ENCODE data around the gene DUSP12.

Gene DUSP12

DNA sequence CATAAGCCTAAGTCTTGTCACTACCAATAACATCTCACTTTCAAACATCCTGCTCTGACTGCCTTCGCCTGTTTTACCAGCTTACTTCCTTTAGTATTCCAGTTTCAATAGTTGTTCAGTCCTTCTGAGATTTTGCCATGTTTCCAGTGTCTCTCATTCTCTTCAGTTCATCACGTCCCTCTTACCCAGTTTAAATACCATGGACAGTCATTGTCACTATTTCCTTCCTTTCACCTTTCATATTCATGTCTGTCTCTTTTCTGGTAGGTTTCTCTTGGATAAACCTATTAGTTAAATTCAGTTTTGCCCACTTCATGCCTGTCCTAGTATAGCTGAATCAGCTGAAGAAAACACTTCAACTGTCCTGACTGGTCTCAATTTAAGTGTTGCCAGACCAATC lies 22.4 kb downstream of the DUSP12 start:
- DNase-seq: no peak

DNA sequence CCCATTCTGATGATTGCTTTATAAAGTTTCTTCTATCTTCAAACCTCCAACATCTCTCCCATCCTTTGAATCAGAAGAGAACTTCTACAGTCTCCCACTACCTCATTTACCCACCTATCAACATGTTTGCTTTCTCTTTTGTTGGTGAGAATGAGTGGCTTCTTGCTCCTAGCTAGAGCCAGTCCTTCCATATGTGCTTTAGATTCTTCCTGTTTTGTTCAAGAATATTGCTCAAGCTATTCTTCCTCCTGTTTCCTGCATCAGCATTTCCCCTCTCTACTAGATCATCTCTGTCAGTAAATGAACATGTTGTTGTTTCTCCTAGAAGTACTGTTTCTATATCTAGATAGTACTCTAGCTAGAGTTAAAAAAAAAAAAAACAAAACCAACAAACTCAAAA lies 22.8 kb downstream of the DUSP12 start:
- DNase-seq: no peak

DNA sequence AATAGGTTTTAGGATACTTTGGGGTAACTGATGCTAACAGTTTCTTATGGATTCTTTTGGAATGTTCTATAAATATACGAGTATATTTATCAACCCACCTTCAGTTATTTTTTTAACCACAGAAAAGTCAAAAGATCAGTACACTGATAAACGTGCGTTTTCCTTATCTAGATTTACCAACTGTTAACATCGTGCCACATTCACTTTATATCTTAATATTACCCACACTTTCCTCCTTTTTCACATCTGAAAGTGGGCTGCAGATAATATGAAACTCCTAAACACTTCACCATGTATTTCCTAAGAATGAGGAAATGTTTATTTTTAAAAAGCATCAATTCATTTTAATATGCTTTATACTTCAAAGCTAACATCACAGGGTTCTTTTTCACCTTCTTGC lies 24.2 kb downstream of the DUSP12 start:
- DNase-seq: no peak

DNA sequence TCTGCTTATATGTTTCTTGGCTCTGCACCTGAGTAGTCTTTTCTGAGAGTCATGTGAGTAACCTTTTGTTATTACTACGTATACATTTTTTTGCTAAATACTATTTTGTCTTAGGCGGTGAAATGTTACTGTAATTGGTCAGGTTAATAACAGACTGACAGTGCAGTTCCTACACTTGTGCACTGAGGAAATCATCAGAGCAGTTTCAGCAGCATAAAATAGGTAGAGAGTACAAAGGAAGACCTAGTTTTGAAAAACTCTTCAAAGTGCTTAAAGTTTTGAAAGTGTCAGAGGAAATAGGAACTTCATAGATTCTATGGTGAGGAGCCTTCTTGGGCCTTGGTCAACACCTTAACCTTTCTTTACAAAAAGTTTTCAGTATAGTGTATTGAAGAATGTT lies 27.7 kb downstream of the DUSP12 start:
- no peak for DNase-seq

DNA sequence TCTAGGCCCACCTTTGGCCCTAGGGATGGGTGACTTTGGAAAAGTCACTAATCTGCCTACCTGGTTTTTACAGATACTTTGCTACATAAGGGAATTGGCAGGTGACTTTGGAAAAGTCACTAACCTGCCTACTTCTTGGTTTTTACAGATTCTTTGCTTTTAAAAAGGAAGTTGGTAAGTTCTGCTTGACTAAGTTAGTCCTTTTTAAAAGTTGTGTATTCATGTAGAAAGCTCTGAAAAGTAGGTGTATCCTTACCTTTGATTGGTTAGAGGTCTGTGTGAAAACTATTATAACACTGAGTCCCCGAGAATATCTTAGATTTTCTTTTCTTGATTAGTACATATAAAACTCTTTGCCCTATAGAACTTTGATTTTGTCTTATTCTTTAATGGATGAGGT lies 28.9 kb downstream of the DUSP12 start:
- no peak for DNase-seq

DNA sequence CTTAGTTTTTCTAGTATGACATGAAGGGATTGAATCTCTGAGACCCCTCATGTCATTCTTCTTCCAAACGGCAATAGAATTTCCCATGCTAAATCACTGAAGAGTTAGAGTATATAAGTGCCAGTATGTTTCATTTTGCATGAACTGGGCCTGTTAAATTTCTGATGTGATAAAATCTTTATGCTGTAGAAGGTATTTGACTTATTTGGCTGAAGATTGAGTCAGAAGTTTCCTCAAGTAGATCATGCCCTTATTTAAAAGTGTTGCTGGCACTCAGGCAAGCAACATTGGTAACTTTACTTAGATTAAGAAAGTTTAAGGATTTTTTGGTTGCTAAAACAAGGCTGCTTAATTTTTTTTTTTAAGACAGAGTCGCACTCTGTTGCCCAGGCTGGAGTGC lies 29.8 kb downstream of the DUSP12 start:
- DNase-seq: no peak

DNA sequence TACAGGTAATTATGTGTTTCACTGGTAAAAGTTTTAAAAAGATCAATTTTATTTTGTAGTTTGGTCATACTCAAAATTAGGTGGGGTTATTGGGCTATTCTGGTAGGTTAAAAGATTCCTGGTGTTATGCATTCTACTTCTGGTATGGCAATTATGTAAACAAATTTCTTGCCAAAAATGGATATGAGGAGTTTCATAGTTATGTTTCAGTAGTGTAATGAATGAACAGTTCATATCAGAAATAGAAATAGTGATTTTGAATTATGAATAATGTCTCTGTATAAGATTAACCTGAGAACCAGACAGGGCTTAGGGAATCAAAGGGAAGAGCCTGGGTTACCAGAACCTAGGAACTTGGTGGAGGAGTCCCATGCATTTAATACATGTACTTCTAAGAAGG lies 32.4 kb downstream of the DUSP12 start:
- DNase-seq: no peak

DNA sequence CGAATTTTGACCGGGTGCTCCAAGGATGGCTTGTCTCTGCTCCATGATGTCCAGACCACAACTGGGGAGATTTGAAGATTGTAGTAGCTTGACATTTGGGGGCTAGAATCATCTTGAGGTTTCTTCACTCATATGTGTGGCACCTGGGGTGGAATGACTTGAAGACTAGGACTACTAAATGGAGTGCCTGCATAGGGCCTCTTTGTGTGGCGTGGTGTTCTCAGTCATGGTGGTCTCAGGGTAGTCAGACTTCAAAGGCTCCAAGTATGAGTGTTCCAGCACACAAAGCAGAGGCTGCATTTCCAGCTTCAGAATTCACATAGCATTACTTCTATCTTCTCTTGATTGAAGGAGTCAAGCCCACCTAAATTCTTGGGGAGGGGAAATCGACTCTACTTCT lies 33.3 kb downstream of the DUSP12 start:
- DNase-seq: no peak

DNA sequence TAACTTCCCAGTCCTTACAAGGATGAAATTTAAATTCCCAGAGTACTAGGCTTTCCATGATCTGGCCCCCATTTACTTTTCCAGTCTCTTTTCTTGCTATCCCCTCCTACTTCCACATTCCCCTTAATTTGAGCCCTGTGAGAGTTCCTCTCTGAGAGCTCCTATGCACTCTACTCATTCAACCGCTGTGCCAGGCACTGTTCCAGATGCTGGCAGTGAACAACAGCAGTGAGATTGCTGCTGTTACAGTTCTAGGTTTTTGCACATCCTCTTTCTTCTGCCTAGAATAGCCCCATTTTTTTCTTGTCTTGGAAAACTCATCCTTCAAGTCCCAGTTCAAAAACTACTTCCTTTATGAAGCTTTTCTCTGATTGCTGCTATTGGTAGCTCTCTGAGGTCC lies 35.4 kb downstream of the DUSP12 start:
- DNase-seq: no peak

DNA sequence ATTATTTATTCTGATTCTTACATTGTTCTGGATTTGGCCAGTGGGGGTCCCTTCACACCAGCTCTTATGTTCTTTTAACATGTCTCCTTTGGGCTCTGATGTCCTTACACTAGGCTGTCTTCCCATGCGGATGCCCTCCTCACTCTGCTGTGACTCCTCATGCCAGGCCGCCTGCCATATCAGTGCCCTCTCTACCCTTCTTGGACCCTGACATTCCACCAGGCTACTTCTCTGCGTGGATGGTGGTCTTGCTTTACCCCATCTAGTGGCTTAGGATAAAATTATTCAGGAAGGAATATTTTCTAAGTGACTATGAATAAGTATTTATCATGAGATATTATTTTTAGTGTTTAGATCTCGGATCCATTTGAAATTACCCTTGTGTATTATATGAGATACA lies 37.8 kb downstream of the DUSP12 start:
- no peak for DNase-seq

DNA sequence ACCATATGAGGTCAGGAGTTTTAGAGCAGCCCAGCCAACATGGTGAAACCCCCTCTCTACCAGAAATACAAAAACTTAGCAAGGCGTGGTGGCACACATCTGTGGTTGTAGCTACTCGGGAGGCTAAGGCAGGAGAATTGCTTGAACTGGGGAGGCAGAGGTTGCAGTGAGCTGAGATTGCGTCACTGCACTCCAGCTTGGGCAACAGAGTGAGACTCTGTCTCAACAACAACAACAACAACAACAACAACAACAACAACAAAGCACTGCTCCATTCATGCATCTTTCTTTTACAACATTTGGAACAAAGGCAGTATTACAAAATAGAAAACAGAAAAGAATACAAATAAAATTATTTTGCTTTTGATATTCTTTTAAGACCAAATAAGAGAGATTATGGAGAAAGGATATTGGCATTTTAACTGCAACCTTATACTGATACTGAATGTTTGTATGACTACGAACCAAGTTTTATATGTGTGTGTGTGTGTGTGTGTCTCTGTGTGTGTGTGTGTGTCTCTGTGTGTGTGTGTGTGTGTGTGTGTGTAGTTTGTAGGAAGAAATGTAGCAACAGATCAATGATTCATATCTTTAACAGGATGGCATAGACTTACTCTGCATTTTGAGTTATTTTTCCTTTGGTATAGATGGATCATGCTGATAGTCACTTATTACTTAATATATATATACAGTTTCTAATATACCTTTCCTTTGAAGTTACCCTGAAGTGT lies 41.2 kb downstream of the DUSP12 start:
- no peak for DNase-seq

DNA sequence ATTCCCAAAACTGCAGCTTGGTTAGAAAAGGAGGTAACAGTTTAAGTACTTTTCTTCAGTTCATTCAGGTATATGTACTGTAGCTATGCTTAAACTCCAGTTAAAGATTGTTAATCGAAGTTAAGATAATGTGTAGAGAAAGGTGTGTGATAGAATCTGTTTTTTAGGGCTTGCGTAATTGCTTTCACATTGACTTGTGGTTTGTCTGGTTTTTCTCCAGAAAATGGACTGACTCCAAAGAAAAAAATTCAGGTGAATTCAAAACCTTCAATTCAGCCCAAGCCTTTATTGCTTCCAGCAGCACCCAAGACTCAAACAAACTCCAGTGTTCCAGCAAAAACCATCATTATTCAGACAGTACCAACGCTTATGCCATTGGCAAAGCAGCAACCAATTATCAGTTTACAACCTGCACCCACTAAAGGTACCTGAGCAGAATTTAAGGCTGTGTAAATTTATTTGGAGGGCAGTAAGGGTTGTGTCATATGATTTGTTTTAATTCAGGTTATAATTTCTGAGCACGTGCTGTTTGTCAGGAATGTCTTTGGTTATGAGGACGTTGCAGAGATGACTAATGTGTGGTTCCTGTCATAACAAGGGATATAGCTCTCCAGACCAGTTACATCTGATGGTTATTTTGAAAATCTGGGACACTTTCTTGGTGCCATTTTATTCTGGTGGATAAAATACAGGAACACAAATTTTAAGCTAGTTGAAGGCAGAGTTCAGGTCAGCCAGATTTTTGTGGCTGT lies 42.5 kb downstream of the DUSP12 start:
- DNase-seq: no peak

DNA sequence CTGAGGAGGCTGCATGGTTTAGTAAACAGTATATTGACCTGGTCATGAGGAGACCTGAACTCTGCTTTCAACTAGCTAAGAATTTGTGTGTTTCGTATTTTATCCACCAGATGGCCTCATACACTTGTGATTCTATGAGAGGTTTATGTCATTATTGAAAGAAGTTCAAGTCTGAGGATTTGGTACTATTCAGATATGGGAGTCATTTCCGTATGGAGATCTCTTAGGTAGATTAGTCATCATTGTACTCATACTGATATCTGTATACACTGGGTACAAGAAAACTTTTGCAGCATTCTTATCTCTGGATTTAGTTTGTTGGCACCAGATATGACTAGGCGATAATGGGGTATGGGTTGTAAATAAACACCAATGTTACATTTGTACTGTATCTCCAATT lies 43.2 kb downstream of the DUSP12 start:
- no peak for DNase-seq

DNA sequence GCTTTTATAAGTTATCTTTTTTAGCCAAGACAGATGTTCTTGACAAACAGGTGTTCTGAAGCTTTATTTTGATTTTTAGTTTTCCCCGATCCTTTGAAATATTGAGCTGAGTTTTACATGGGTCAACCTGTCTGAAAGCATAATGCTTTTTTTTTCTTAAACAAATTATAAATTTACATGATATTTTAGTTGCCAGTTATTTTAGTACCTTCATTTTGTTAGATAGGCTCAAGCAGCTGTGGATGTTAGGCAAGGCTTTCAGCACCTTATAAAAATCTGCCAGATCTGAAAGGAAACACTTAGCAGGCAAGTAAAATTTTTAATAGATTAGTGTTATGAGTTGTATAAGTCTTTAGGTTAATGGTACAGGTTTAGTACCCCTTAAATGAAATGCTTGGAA lies 50.2 kb downstream of the DUSP12 start:
- DNase-seq: no peak

DNA sequence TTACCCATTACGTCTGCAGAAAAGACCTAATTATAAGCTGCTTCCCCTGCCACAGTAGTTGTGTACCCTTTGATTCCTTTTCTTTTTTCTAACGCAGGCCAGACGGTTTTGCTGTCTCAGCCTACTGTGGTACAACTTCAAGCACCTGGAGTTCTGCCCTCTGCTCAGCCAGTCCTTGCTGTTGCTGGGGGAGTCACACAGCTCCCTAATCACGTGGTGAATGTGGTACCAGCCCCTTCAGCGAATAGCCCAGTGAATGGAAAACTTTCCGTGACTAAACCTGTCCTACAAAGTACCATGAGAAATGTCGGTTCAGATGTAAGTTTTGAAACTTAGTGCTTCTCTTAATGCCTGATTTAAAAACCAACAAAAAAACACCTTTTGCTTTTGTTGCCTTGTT lies 52.4 kb downstream of the DUSP12 start:
- DNase-seq: no peak

DNA sequence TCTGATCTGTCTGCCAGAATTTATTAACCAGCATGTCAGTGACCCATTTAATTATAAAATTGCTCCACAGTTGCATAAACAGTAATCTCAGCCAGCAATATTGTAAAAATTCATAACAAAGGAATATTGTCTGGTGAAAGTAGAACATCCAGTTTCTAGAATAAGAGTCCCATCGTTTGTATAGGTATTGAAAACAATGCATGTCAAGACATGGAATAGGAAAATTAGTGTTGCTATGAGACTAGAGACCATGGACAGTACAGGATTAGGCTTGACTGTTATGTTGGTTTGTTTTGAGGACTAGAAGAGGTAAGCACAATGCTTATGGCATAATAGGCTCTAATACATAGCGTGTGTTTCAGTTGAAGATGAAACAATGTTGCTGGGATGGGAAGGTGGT lies 53.6 kb downstream of the DUSP12 start:
- no peak for DNase-seq

DNA sequence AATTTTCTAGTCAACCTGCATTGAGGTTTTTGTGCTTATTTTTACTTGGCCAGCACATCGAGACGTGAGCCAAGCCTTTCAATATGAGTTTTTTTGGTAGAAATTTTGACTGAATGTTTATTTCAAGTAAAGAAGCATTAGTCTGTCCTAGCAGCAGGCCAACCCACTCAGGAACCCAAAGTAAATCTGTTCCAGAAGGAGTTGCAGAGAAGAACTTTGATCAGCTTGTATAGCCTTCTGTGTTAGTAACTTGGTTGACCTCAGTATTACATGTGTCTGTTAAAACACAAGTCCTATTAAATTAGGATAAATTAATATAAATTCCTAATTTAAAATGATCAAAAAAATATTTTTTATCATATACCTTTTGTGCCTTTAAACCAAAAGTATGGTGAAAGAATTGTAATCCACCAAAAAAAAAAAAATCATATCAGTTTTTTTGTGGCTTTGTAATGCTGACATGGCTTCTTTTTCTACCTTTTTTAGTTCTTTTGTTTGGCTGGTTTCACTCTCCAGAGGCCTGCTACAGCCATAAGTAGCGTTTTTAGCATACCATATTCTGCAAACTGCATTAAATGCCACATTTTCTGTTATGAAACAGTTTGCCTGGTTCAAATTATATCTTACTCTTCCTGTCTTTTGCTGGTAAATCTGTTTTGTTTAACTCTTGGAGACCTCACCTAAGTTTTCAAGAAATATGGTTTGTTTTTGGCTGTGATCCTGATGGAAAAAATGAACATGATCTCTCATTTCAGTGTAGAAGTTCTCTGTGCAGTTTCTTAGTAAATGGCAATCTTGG lies 56.0 kb downstream of the DUSP12 start:
- DNase-seq: no peak
